GM21360 (cell line): ENCODE measurements around the gene EDC4.
"Not testable (repeated sequence)": the region's sequence is repeated elsewhere in the genome, so short reads cannot be mapped to it uniquely, and the experiment has no call there.

Experiments
- ATAC-seq: cut with Tn5 transposase; IDR thresholded peaks from one replicate; pipeline ENCODE4 v1.9.1; 2021; ENCODE audit warnings: mild to moderate bottlenecking, moderate library complexity; ENCODE audit not compliant: unreplicated experiment

Gene EDC4

DNA sequence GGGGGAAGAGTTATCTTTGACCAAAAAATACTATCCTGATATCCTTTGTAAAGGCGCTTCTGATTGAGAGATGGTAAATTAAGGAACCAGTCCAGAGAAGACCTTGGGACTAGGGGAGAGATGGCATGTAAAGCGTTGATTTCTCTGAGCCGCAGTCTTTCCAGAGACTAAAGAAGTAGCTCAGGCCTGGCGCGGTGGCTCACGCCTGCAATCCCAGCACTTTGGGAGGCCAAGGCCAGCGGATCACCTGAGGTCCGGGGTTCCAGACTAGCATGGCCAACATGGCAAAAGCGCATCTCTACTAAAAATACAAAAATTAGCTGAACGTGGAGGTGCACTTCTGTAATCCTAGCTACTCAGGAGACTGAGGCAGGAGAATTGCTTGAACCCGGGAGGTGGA is 24.7 kb upstream of the EDC4 start:
- no peak for ATAC-seq

DNA sequence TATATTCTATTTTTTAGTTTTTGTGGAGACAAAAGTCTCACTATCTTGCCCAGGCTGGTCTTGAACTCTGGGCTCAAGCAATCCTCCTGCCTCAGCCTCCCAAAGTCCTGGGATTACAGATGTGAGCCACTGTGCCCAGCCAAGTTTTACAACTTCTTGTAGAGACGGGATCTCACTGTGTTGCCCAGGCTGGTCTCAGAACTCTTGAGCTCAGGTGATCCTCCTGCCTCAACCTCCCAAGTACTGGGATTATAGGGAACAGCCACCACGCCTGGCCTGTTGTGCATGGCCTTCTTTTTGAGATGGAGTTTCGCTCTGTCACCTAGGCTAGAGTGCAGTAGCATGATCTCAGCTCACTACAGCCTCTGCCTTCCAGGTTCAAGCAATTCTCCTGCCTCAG is 19.2 kb upstream of the EDC4 start:
- no peak for ATAC-seq

DNA sequence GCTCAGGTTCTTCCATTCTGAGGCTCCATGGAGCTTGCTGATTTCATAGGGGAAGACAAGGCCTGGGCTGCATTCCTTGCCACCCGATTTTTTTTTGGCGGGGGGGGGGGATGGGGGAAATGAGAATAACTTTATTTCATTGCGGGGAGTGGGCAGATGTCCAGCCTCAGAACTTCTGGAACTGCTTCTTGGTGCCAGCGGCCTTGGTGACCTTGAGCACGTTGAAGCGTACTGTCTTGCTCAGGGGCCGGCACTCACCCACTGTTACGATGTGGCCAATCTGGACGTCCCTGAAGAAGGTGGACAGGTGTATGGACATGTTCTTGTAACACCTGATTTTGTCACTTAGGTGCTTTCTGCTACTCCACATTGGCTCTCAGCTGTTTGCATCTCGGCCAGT is 17.1 kb upstream of the EDC4 start:
- ATAC-seq, result no peak

DNA sequence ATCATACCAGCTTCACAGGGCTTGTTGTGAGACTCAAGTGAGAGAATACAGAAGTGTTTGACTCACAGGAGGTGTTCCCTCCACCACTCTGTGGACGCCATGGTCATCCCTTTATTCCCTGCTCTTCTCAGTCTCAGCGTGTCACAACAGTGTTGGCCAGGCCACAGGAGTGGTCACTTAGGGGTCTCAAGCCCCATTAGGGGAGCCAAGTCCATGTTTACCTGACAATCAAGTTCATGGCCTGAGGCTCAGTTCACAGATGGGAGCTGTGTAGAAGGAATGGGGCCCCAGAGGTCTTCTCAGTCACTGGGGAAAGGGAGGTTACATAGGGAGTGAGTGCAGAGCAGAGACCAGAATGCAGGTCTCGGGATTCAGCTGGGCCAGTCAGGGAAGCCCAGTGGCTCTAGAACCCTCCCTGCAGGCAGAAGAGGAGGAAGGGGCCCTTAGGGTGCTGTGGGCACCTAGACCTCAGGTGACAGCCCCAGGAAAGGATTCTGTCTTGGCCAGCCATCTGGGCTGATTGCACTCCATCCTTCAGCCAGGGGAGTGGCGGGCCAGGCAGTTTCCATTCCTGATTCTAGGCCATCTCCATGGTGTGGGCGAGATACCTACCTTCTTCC is 15.8 kb upstream of the EDC4 start:
- no peak for ATAC-seq

DNA sequence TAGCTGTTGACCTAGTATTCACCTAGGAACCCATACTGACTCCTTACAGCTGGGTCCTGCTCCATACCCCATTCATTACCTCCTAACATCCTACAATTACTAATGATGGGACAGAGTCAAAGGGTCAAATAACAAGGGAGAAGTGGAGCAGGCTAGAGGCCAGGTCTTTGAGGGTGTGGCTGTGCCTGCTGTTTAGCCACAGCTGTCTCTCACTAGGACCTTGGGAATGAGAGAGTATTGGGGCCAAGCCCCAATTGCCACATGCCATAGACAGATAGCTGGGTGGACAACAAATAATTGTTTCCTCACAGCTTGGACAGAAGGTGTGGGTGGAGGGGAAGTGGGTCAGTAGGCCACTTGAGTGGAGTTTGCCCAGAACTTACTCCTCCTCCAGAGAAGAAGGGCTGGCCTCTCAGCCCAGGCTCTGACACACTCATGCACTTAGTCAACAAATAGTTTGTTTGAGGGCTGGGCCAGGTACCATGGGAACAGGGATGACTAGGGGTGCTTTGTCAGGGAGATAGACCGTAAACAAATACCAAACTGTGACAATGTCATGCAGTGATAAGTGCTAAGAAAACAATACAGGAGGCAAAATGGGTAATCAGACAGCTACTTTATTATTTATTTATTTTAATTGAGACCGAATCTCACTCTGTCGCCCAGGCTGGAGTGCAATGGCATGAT is 15.2 kb upstream of the EDC4 start:
- no peak for ATAC-seq

DNA sequence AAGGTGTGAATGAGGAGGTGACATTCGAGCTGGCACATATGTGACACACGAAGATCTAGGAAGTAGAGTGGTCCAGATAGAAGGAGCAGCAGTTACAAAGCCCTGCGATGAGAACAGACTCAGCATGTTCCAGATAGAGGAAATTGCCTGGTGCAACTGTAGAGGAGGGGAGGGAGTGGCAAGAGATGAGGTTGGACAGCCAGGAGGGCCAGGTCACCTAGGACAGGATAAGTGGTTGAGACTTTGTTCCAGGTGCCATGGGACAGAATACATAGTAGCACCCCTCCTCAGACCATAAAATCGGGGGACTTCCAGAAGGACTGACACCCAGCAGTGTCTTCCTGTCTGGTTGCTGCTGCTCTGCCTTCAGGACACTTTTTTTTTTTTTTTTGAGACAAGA is 14.4 kb upstream of the EDC4 start:
- ATAC-seq, result no peak

DNA sequence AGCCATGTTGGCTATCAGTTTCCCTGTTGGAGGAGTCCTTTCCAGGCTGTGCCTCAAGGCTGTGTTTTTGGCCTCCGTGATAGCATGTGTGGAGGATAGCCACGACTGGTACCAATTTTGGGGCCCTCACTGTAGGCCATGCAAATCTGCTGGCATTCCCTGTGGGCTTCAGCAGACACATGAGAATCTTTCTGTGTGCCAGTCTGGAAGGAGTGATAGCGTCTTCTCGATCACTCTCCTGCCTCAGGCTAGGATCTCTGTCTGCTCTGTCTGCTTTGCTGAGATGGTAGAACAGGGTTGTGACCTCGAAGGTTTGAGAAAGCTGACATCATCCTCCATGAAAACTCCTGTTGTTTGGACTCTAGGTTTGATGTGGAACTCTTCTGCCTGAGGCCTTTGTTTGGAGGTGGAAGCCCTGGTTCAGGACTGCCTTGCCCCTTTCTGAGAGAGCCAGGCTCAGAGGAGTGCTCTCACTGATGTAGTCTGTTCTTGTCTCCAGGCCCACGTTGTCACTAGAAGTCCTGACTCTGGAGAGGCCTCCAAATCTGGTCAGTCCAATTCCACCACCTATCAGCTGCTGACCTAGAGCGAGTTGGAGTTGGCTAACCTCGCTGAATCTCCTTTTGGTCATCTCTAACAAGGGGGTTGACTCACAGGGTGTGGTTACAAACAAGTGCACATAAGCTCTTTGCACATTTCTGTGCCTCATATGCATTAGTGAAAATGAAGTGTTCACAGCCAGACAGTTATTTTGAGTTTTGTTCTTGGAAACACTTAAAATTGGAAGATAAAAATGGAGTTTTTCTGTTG is 12.1 kb upstream of the EDC4 start:
- ATAC-seq, result no peak

DNA sequence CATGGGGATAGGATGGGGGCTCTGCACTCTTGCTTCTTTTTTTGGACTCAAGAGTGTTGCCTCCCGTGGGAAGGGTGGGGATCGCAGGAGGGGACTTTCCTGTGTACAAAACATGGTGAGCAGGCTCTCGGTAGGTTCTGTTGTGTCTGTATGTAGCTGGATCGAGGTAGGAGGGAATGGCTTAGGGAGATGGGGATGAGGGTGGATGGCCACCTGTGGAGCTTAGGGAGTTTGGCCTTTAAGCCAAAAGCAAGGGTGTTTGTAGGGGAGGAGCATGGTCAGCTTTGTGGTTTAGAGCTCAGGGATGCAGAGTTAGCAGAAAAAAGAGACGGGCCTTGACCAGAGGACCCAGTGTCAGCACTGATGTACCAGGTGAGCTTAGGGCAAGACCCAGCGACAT is 11.0 kb upstream of the EDC4 start:
- no peak for ATAC-seq

DNA sequence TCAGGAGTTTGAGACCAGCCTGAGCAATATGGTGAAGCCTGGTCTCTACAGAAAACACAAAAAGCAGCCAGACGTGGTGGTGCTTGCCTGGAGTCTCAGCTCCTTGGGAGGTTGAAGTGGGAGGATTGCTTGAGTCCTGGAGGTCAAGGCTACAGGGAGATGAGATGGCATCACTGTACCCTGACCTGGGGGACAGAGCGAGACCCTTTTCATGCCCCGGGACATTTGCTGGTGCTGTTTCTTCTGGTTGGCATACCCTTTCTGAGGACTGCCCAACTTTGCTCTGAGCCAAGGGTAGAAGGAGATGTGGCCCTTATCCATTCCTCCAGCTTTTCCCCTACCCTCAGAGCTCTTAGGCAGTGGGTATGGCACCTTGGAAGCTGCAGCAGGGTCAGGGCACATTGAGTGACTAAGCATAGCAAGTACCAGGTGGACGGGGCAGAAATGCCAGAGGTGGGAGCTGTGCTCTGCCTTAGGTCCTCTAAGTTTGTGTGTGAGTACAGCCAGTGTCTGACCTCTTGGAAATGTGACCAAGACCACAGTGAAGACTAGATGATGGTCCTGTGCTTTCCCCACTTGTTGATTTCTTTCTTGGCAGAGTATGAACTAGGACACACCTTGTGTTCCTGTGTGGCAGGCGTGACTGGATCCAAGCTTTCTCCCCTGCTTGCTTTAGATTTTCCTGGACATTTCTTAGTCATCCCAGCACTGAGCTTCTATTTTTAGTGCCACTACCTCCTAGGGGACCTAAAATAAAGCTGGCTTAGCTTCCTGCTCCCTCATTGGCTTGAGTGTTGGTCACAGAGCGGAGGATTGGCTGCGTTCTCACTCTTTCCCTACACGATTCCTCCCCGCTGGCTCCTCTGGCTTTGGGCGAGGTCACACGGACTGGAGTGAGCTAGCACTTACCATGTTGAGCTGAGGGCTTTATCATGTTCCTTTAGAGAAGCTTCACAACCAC is 9.9 kb upstream of the EDC4 start:
- no peak for ATAC-seq

DNA sequence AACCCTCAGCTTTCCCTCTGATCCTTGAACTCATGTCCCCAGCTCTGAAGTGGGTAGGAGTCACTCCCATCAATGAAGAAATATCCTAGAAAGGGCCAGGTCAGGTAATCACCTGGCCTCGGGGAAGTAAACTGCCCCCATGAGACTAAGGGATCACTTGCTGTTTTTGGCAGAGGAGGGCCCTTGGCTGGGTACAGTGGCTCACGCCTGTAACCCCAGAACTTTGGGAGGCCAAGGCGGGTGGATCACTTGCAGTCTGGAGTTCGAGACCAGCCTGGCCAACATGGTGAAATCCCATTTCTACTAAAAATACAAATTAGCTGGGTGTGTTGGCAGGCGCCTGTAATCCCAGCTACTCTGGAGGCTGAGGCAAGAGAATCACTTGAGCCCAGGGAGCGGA is 8.8 kb upstream of the EDC4 start:
- ATAC-seq, result not testable (repeated sequence)

DNA sequence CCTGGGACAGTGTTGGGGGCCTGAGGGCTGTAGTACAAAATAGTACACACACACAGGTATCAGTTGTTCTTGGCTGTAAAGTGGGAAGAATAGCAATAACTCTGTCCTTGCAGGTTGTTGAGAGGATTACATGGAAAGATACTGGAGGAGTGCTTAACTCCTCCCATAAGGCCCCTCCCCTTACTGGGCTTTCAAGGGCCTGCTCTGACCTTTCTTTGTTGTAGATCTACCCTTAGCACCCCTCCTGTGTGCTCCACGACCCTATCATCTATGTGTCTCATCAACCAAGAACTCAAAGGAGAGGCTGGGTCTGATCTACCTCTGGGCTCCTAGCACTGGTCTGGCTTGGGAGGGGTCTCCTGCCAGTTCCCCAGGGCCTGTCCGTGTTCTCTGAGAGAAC is 8.3 kb upstream of the EDC4 start:
- no peak for ATAC-seq

DNA sequence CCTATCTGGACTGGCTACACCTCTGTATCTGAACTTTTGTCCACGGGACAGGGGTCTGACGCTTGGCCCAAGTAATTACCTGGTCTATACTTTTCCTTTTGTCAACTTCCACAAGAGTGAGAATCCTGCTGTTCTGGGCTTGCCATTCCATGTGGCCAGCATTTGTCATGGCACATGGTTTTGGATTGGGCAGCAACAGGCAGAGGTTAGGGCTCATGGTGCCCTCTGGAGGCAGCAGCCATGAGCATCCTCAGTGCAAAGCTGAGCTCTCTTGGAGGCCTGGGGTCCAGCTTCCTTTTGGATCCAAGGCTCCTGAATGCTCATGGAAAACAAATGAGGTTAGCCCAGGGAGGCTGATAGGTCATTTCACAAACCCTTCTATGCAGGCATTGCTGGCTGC is 7.5 kb upstream of the EDC4 start:
- no peak for ATAC-seq

DNA sequence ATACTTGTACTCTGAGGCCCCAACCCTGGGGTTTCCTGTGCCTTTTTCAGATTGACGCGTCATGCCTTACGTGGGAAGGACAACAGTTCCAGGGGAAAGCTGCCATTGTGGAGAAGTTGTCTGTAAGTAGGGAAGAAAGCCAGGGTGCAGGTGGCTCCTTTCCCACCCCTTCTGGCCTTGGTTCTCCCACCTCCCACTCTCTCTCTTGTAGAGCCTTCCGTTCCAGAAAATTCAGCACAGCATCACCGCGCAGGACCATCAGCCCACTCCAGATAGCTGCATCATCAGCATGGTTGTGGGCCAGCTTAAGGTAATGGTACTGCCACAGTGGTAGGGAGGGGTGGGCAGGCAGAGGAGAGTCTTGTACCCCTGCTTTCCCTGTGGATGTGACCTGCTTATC is 4.6 kb upstream of the EDC4 start:
- ATAC-seq, result no peak

DNA sequence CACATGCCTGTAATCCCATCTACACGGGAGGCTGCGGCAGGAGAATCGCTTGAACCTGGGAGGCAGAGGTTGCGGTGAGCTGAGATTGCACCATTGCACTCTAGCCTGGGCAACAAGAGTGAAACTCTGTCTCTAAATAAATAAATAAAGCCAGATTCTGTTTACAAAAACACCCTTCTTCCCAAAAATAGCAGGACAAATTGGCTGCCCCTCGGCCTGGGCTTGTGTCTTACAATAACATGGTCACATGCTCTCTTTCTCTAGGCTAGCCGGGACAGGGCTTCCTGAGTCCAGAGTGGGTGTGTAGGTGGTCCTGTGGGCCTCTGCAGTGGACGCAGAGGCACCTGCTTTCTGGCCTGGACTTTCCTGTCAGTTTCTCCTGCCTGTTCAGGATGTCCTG is 3.2 kb upstream of the EDC4 start:
- no peak for ATAC-seq

DNA sequence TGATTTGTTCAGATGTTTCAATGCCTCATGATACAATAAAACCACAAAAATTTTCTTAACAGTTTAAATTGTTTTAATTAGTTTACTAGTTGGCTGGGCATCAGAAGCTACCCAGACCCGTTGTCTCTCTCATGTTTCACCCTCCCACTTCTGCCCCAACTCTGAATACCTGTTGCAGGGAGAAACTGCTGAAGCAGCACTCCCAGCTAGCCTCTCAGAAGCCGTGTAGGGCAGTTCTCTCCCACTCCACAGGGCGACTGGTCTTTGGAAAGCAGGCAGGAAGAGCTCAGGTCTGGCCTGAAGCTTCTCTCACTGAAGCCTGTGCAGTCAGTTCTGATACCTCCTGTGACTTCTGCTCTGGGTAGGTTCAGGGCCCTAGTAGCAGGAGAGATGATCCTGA is 1.6 kb upstream of the EDC4 start:
- ATAC-seq, result no peak

DNA sequence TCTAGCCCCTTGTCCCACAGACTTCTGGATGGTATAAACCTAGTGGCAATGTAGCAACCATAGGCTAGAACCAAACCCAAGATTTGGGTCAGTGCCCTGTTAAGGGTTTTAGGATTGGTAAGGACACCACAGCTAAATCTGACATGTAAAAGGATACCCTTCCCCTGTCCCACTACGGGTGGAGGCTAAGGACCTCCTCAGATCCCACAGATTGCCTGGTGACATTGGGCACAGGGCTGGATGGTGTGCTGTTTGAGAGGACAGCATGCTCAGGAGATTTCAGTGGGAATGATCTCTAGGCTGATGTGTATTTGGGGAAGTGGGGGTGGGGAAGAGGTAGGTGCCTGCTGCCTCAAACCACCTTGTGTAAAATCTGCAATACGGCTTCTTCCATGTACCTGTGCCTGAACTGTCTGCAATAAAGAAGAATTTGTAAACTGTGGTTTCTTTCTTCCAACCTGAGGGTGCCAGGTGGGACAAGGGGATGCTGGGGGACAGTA is 671 bp upstream of the EDC4 start:
- ATAC-seq, result no peak

DNA sequence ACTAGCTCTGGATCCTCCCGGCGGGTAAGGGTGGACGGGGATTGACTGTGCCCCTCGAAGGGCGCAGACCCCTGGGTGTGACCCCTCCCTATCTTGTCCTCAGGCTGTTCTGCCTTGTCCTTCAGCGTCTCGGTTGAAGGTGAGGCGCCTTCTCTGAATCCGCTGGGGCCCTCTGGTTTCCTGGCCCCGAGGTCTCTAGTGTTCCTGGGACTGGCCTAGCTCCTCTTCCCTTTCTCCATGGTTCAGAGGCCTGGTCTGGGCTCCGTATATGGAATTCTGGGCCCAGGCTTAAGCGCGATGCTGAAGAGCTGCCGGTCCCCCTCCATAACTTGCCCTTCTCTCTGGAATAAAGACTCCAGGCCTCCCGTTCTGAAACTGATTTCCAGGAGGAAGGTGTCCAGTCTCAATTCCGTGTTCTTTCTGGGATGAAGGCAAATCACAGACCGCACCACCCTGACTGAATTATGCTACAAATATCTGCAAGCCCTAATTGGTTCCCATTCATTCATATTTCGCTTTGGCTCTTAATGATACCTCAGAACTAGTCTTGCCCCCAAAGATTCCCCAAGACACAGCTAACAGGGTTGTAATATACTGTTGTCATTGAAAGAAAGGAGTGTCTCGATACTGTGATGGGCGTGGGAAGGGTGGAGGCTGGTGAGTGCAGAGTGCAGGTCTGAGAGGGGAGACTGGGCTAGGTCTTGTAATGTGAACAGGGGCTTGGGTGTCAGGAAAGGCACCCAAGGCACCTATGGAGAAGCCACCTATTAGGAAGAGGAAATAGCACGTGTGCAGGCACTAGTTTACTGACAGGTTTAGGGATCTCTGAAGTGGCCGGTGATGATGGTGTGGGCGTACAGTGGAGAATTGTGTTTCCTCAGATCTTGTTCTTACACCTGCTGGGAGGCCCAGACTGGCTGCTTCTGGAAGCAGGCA is 851 bp downstream of the EDC4 start:
- no peak for ATAC-seq

DNA sequence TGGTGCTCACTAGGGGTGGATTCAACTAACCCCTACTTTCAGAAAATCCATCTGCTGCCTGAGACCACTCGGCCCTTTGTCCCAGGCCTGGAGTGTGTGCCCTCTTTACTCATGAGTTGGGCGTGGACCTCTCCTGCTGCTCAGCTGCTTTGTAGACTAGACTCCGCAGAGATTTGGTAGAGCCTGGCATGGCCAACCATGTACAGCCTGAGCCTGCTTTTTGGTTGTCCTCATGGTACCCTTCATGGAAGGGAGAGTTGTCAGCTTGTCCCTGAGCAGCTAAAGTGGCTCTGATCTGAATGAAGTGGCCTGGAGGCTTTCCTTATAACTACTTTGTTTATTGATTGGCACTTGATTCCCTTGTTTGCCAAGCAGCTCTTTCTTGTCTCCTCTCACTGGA is 1.5 kb downstream of the EDC4 start:
- ATAC-seq, result no peak

DNA sequence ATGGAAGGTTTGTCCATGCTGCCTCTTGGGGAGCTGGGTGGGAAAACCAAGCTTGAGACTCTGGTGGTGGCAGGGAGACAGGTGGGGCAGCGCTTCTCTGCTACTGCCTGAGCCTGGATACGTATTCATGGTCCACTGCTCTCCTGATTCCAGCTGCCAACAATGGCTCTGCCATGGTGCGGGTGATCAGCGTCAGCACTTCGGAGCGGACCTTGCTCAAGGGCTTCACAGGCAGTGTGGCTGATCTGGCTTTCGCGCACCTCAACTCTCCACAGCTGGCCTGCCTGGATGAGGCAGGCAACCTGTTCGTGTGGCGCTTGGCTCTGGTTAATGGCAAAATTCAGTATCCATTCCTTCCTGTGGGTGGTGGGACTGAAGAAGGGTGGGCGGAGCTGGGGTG is 4.2 kb downstream of the EDC4 start:
- ATAC-seq, result no peak

DNA sequence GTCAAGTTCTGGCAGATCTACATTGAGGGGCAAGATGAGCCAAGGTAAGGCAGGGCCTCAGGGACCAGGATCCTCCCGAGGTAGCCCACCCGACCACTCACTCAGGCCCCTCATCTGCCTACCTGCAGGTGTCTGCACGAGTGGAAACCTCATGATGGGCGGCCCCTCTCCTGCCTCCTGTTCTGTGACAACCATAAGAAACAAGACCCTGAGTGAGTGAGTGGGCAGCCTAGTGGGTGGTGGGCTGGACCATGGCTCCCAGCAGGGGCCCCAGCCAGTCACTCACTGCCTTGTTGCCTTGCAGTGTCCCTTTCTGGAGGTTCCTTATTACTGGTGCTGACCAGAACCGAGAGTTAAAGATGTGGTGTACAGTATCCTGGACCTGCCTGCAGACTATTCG is 5.4 kb downstream of the EDC4 start:
- no peak for ATAC-seq
